IMR-90 (cell line): Measurements from ENCODE around the gene NDRG4.

Source experiments
- CTCF ChIP-seq: conservative IDR thresholded peaks from 2 replicates; pipeline ENCODE4 v1.5.1; 2012; ENCODE audit warnings: mild to moderate bottlenecking, low read depth, low read length, improper control_type of control experiment
- FOS ChIP-seq: fragments of 150-350 bp; IDR thresholded peaks from 2 replicates; pipeline ENCODE4 v1.6.1; 2016; ENCODE audit warnings: low read depth, low read length
- POLR2A ChIP-seq: IDR thresholded peaks from 2 replicates; pipeline ENCODE4 v1.6.1; 2012; ENCODE audit warnings: mild to moderate bottlenecking, low read depth, low read length
- USF2 ChIP-seq: fragments of 150-350 bp; IDR thresholded peaks from 2 replicates; pipeline ENCODE4 v1.6.1; 2017; ENCODE audit warnings: mild to moderate bottlenecking, antibody characterized with exemption, low read length, low read depth

- no peak for TF ChIP-seq POLR2A
- no peak for TF ChIP-seq FOS
- no peak for TF ChIP-seq CTCF
- TF ChIP-seq USF2, result no peak
Observed at GRCh38 chr16:58451265-58451689, 48.7 kb upstream of the NDRG4 start.
